H1 (cell line): ENCODE data around the gene STX8. TPM values are rescaled to one million over a fixed set of nuclear protein-coding genes. Genes with fewer than 3 reads are reported as not detected.

Source experiments
- CTCF ChIA-PET: fragments of 300-600 bp; sonication (Branson Sonifier 250); formaldehyde crosslinking; loops from one replicate; lab custom pipeline; 2021; ENCODE audit not compliant: partially characterized antibody; lab: Charles Lee
- POLR2A ChIA-PET: fragments of 300-600 bp; sonication (Branson Sonifier 250); formaldehyde crosslinking; loops from one replicate; lab custom pipeline; 2021; ENCODE audit warnings: inconsistent platforms; ENCODE audit not compliant: partially characterized antibody; lab: Charles Lee
- DNase-seq, 2 experiments: peaks; one replicate each; pipeline versions ENCODE4 v3.0.0 to v3.0.0-alpha.2; 2010 to 2022; ENCODE audit warnings: low spot score in 2 of 2, low read depth in 1 of 2, mixed read lengths in 1 of 2
- FAIRE-seq: peaks from 2 replicates; lab custom pipeline; 2011; peaks lifted over from hg19 to GRCh38; lab: Jason Lieb, UNC
- H2AFZ ChIP-seq: 2 replicates; pipeline ENCODE4 v1.8.1; 2012; ENCODE audit warnings: low read length, inconsistent platforms
- H2AK5ac ChIP-seq: 2 replicates; pipeline ENCODE4 v1.6.1; 2013; ENCODE audit warnings: low read depth, low read length
- H2BK120ac ChIP-seq: replicated peaks from 2 replicates; pipeline ENCODE3; 2013; ENCODE audit warnings: low read depth, low read length, inconsistent platforms
- H2BK12ac ChIP-seq: 2 replicates; pipeline ENCODE4 v1.6.1; 2013; ENCODE audit warnings: low read depth, low read length
- H2BK15ac ChIP-seq: 2 replicates; pipeline ENCODE4 v1.6.1; 2013; ENCODE audit warnings: low read length
- H2BK20ac ChIP-seq: 2 replicates; pipeline ENCODE4 v1.6.1; 2013; ENCODE audit warnings: low read length
- H2BK5ac ChIP-seq: 2 replicates; pipeline ENCODE4 v1.6.1; 2013; ENCODE audit warnings: low read depth, low read length
- H3K14ac ChIP-seq: 2 replicates; pipeline ENCODE4 v1.6.1; 2013; ENCODE audit warnings: inconsistent platforms; ENCODE audit not compliant: insufficient read length
- H3K18ac ChIP-seq: 2 replicates; pipeline ENCODE4 v1.6.1; 2013; ENCODE audit warnings: low read length; ENCODE audit errors: extremely low read depth
- H3K23ac ChIP-seq: 2 replicates; pipeline ENCODE4 v1.6.1; 2013; ENCODE audit warnings: inconsistent platforms; ENCODE audit not compliant: insufficient read length
- H3K23me2 ChIP-seq: 2 replicates; pipeline ENCODE4 v1.6.1; 2013; ENCODE audit warnings: low read depth, low read length
- H3K27ac ChIP-seq: 2 replicates; pipeline ENCODE4 v1.6.1; 2011; ENCODE audit warnings: low read depth, low read length, inconsistent platforms
- H3K27me3 ChIP-seq, 4 experiments: replicated peaks in 1 of 4; 1 replicate in 1 of 4; 2 replicates in 3 of 4; pipeline versions ENCODE4 v1.6.1 to v1.8.1; 2011 to 2013; ENCODE audit warnings: low read length in 3 of 4, mild to moderate bottlenecking in 3 of 4, inconsistent platforms in 2 of 4, mixed read lengths in 2 of 4, moderate library complexity in 1 of 4; ENCODE audit not compliant: control insufficient read depth in 3 of 4, insufficient read depth in 3 of 4; ENCODE audit errors: extremely low read depth in 1 of 4
- H3K36me3 ChIP-seq, 4 experiments: 2 replicates each; pipeline versions ENCODE4 v1.6.1 to v1.8.1; 2011 to 2013; ENCODE audit warnings: mild to moderate bottlenecking in 4 of 4, low read length in 3 of 4, moderate library complexity in 2 of 4, control low read depth in 1 of 4, inconsistent platforms in 1 of 4; ENCODE audit not compliant: insufficient read depth in 4 of 4, control insufficient read depth in 2 of 4
- H3K4ac ChIP-seq: replicated peaks from 2 replicates; pipeline ENCODE3; 2013; ENCODE audit warnings: low read length, low read depth, mixed read lengths, inconsistent platforms; ENCODE audit not compliant: insufficient read length
- H3K4me1 ChIP-seq, 4 experiments: replicated peaks in 1 of 4; 1 replicate in 1 of 4; 2 replicates in 3 of 4; pipeline versions ENCODE4 v1.6.1 to v1.8.1; 2011 to 2013; ENCODE audit warnings: low read length in 3 of 4, inconsistent platforms in 2 of 4, mixed read lengths in 1 of 4; ENCODE audit not compliant: insufficient read depth in 4 of 4, control insufficient read depth in 3 of 4
- H3K4me2 ChIP-seq, 2 experiments: 2 replicates each; pipeline versions ENCODE4 v1.6.1 to v1.8.1; 2011 to 2013; ENCODE audit warnings: low read depth in 2 of 2, low read length in 2 of 2, control low read depth in 1 of 2, inconsistent platforms in 1 of 2, mild to moderate bottlenecking in 1 of 2; ENCODE audit not compliant: insufficient read depth in 1 of 2
- H3K4me3 ChIP-seq, 4 experiments: fragments of 200-600, 300-600 bp in 1 of 4; sonication (generic), shearing (Covaris generic), sonication (Bioruptor Twin) in 1 of 4; 2 replicates each; pipeline versions ENCODE4 v1.5.1 to v1.8.1; 2011 to 2016; ENCODE audit warnings: low read length in 4 of 4, low read depth in 3 of 4, control low read depth in 2 of 4, inconsistent platforms in 2 of 4, mild to moderate bottlenecking in 2 of 4, mixed read lengths in 1 of 4, moderate library complexity in 1 of 4; ENCODE audit not compliant: insufficient read depth in 2 of 4; ENCODE audit errors: extremely low read depth in 1 of 4
- H3K56ac ChIP-seq: replicated peaks from 2 replicates; pipeline ENCODE3; 2013; ENCODE audit warnings: low read depth, mild to moderate bottlenecking, mixed read lengths, low read length, inconsistent platforms; ENCODE audit not compliant: insufficient read length
- H3K79me1 ChIP-seq: 2 replicates; pipeline ENCODE4 v1.6.1; 2013; ENCODE audit warnings: low read depth, low read length, control low read depth
- H3K79me2 ChIP-seq, 2 experiments: 2 replicates each; pipeline versions ENCODE4 v1.6.1 to v1.8.1; 2012 to 2013; ENCODE audit warnings: low read length in 2 of 2, mild to moderate bottlenecking in 2 of 2, inconsistent platforms in 1 of 2; ENCODE audit not compliant: insufficient read depth in 2 of 2, control insufficient read depth in 1 of 2
- H3K9ac ChIP-seq, 4 experiments: replicated peaks in 1 of 4; 1 replicate in 1 of 4; 2 replicates in 3 of 4; pipeline versions ENCODE4 v1.6.1 to v1.8.1; 2011 to 2013; ENCODE audit warnings: low read depth in 3 of 4, low read length in 3 of 4, control low read depth in 2 of 4, mild to moderate bottlenecking in 2 of 4, moderate library complexity in 2 of 4, inconsistent platforms in 1 of 4; ENCODE audit errors: extremely low read depth in 1 of 4
- H3K9me3 ChIP-seq, 2 experiments: 2 replicates each; pipeline versions ENCODE4 v1.6.1 to v1.8.1; 2012 to 2013; ENCODE audit warnings: mild to moderate bottlenecking in 2 of 2, moderate library complexity in 2 of 2, control low read depth in 1 of 2, inconsistent platforms in 1 of 2, low read depth in 1 of 2, low read length in 1 of 2, mixed read lengths in 1 of 2; ENCODE audit not compliant: insufficient read depth in 2 of 2
- H4K20me1 ChIP-seq, 2 experiments: replicated peaks in 1 of 2; 2 replicates each; pipeline versions ENCODE3 to v1.8.1; 2011 to 2013; ENCODE audit warnings: inconsistent platforms in 2 of 2, low read length in 2 of 2, mild to moderate bottlenecking in 1 of 2; ENCODE audit not compliant: insufficient read depth in 2 of 2, control insufficient read depth in 1 of 2
- H4K5ac ChIP-seq: 2 replicates; pipeline ENCODE4 v1.6.1; 2013; ENCODE audit warnings: low read length, low read depth, mixed read lengths, inconsistent platforms; ENCODE audit not compliant: insufficient read length
- H4K8ac ChIP-seq: 2 replicates; pipeline ENCODE4 v1.8.0; 2013; ENCODE audit warnings: mild to moderate bottlenecking, moderate library complexity, low read length, inconsistent platforms; ENCODE audit not compliant: insufficient read depth; ENCODE audit errors: extremely low read depth
- H4K91ac ChIP-seq: replicated peaks from 2 replicates; pipeline ENCODE3; 2013; ENCODE audit warnings: low read length, mixed read lengths, inconsistent platforms; ENCODE audit not compliant: insufficient read length
- ASH2L ChIP-seq: fragments of 200-600, 300-600 bp; sonication (generic); IDR thresholded peaks from one replicate; pipeline ENCODE4 v1.7.1; 2017; ENCODE audit warnings: low read length
- BCL11A ChIP-seq, 2 experiments: IDR thresholded peaks; one replicate each; pipeline ENCODE4 v1.6.1; 2011; ENCODE audit warnings: low read depth in 2 of 2, low read length in 2 of 2, mild to moderate bottlenecking in 2 of 2
- CHD1 ChIP-seq: IDR thresholded peaks from 2 replicates; pipeline ENCODE4 v1.6.1; 2012; ENCODE audit warnings: low read depth, low read length, improper control_type of control experiment
- CREB1 ChIP-seq: IDR thresholded peaks from 2 replicates; pipeline ENCODE4 v1.6.1; 2012; ENCODE audit warnings: inconsistent platforms
- GABPA ChIP-seq: IDR thresholded peaks from 2 replicates; pipeline ENCODE4 v1.6.1; 2011; ENCODE audit warnings: mild to moderate bottlenecking, low read length, moderate library complexity, borderline replicate concordance; ENCODE audit not compliant: insufficient read depth
- HDAC2 ChIP-seq, 2 experiments: fragments of 300-600 bp in 1 of 2; sonication (generic) in 1 of 2; IDR thresholded peaks; 2 replicates each; pipeline ENCODE4 v1.6.1; 2011 to 2012; ENCODE audit warnings: low read depth in 2 of 2, low read length in 2 of 2, mild to moderate bottlenecking in 2 of 2, moderate library complexity in 2 of 2, borderline replicate concordance in 1 of 2, inconsistent platforms in 1 of 2
- SIN3A ChIP-seq, 2 experiments: IDR thresholded peaks in 1 of 2; conservative IDR thresholded peaks in 1 of 2; 2 replicates each; pipeline ENCODE4 v1.6.1; 2011 to 2012; ENCODE audit warnings: low read length in 2 of 2, improper control_type of control experiment in 1 of 2, low read depth in 1 of 2, mild to moderate bottlenecking in 1 of 2
- SIX5 ChIP-seq: IDR thresholded peaks from 2 replicates; pipeline ENCODE4 v1.6.1; 2011; ENCODE audit warnings: mild to moderate bottlenecking, low read depth, low read length
- SP2 ChIP-seq: IDR thresholded peaks from 2 replicates; pipeline ENCODE4 v1.6.1; 2012; ENCODE audit warnings: mild to moderate bottlenecking, low read length, inconsistent platforms
- USF2 ChIP-seq: IDR thresholded peaks from 2 replicates; pipeline ENCODE4 v1.6.1; 2011; ENCODE audit warnings: low read length, improper control_type of control experiment
- WGBS, 2 experiments: shearing (Covaris generic) in 1 of 2; methylation state at CpG; one replicate each; pipeline versions ENCODE4 v1.1.6 to v1.1.7; 2013 to 2015; ENCODE audit warnings: low lambda C conversion rate in 2 of 2, mixed read lengths in 2 of 2, inconsistent platforms in 1 of 2, low coverage in 1 of 2, missing lambda C conversion rate in 1 of 2; ENCODE audit not compliant: insufficient replicate concordance in 2 of 2, insufficient coverage in 1 of 2, insufficient read length in 1 of 2; ENCODE audit errors: extremely low coverage in 1 of 2, missing lambda C conversion rate in 1 of 2; 5-methylcytosine and 5-hydroxymethylcytosine counted together
- polyA plus RNA-seq, 7 experiments: library from polyadenylated mRNA; depleted of rRNA in 3 of 7; stranded (reverse) in 5 of 7; unstranded in 2 of 7; fragments of >200 nt in 5 of 7; fragments of 200-250 nt in 2 of 7; gene quantifications; 1 replicate in 5 of 7; 2 replicates in 1 of 7; 4 replicates in 1 of 7; pipeline versions ENCODE4 v1.2.1 to v1.2.3, GENCODE V29; 2011 to 2013; ENCODE audit warnings: missing spikeins in 2 of 7, mixed read lengths in 2 of 7
- total RNA-seq: library from RNA; stranded (reverse); fragmentation: NEBNext Ultra II Directional; extraction: Animal tissue kit (Norgen Biotek cat#: 25700); gene quantifications from 2 replicates; pipeline ENCODE4 v1.2.1, GENCODE V29; 2021

Gene STX8
- total and polyA plus RNA-seq, 2 of the 8 experiments (the other 6 are each of a cell fraction or from before 2014, with no cell fraction given): 22.8 to 42.5 TPM

GRCh38 chr17:9306086-9306485 is 269.5 kb downstream of the STX8 start:
- Histone ChIP-seq H2BK120ac (peak overlapping the region; percentile 48), H2BK5ac (0 out of 2 replicates have a peak overlapping the region, but pooled peaks have one; percentile 4), H3K18ac (no peak overlapping the region), H3K79me2 (no peaks in the 10 kb centered on the region), H3K4me2 (no peak overlapping the region), H2BK15ac (no peak overlapping the region), H2AFZ (no peak overlapping the region), H4K20me1 (no peaks in the 10 kb centered on the region), H3K23me2 (no peaks in the 10 kb centered on the region), H3K4ac (no peak overlapping the region), H3K27me3 (no peaks in the 10 kb centered on the region), H3K79me1 (no peaks in the 10 kb centered on the region), H4K8ac (no peak overlapping the region), H3K23ac (no peak overlapping the region), H3K4me3 (no peak overlapping the region), H4K91ac (no peak overlapping the region), H3K14ac (no peak overlapping the region), H3K9ac (no peak overlapping the region), H4K5ac (no peak overlapping the region), H3K36me3 (no peaks in the 10 kb centered on the region), H3K56ac (no peak overlapping the region), H3K4me1 (peaks cover 4 to 10% (median 5%) of the 10 kb centered on the region in 4 experiments; a peak in 5 of 7 replicates), H3K27ac (no peak overlapping the region), H3K9me3 (no peaks in the 10 kb centered on the region), H2BK12ac (no peak overlapping the region), H2AK5ac (no peak overlapping the region), H2BK20ac (0 out of 2 replicates have a peak overlapping the region, but pooled peaks have one; percentile 11)
- WGBS, 2 experiments: 91% methylated on average over 6 of the region's 6 CpGs; no CpG with 5 or more reads in 1 of the 2 experiments
- CTCF ChIA-PET: interaction anchor here (1.0 kb wide), 1 partner anchor 14 kb away, joined by 3 read pairs; no protein-coding TSS in a partner anchor
- POLR2A ChIA-PET: no interaction called here
- DNase-seq: no peak
- TF ChIP-seq HDAC2 (IDR thresholded peaks at IDR 0.05; ENCODE audit: borderline replicate concordance in 1 of 2, low read depth in 2 of 2, low read length in 2 of 2) (no peak), CHD1 (no peak), GABPA (no peak), CREB1 (no peak), BCL11A (IDR thresholded peaks at IDR 0.05; ENCODE audit: low read depth in 2 of 2, low read length in 2 of 2) (no peak), USF2 (no peak), SIX5 (no peak), SIN3A (conservative IDR thresholded peaks at IDR 0.05 in 1 of 2, IDR thresholded peaks at IDR 0.05 in 1 of 2; ENCODE audit: low read depth in 1 of 2, low read length in 2 of 2) (no peak), SP2 (no peak), ASH2L (no peak)
- FAIRE-seq: no peak
